ENCODE data around the gene ITGB5. TPM values are rescaled to one million over a fixed set of nuclear protein-coding genes. Genes with fewer than 3 reads are reported as not detected.

The ITGB5 gene
- total RNA-seq, 2 experiments from 2014 or later, result not detected

GRCh38 chr3:124882816-124883747 lies 4.1 kb downstream of the ITGB5 start:
- Histone ChIP-seq H3K9me2 (ENCODE audit: insufficient read depth, low read length) (no peaks in the 10 kb centered on the region), H3K4me1 (ENCODE audit: insufficient read depth, low read length, poor library complexity, severe bottlenecking) (no peaks in the 10 kb centered on the region), H3K4me3 (ENCODE audit: low read depth, low read length, poor library complexity, severe bottlenecking) (no peak overlapping the region), H3K79me2 (ENCODE audit: insufficient read depth, low read depth, low read length) (no peaks in the 10 kb centered on the region), H2AFZ (ENCODE audit: low read length) (no peak overlapping the region), H4K20me1 (ENCODE audit: insufficient read depth, low read length) (no peaks in the 10 kb centered on the region), H3K4me2 (ENCODE audit: low read length) (no peak overlapping the region), H3K36me3 (ENCODE audit: insufficient read depth, low read length) (no peaks in the 10 kb centered on the region), H3K27ac (ENCODE audit: low read depth, low read length, poor library complexity, severe bottlenecking) (no peak overlapping the region), H3K9me3 (ENCODE audit: low read length) (no peaks in the 10 kb centered on the region)
- intact Hi-C loops (cut with micrococcal nuclease; ENCODE audit: unreplicated experiment), result no loop called here
- BruUV-seq (replicated peaks), result no TSS peak
- POLR2A ChIA-PET, result no interaction called here
- TF ChIP-seq EZH2phosphoT487 (IDR thresholded peaks at IDR 0.05; ENCODE audit: borderline replicate concordance, low read depth, low read length), result no peak
- no peak for TF ChIP-seq CTCF (conservative IDR thresholded peaks at IDR 0.05; ENCODE audit: low read length)
- CTCF ChIA-PET (ENCODE audit: unreplicated experiment), result no interaction called here
- no peak for DNase-seq (ENCODE audit: low spot score)

- Histone ChIP-seq H2AFZ (ENCODE audit: low read length) (no peak overlapping the region), H3K4me1 (ENCODE audit: insufficient read depth, low read length, poor library complexity, severe bottlenecking) (no peaks in the 10 kb centered on the region), H3K4me2 (ENCODE audit: low read length) (no peak overlapping the region), H3K9me2 (ENCODE audit: insufficient read depth, low read length) (no peaks in the 10 kb centered on the region), H3K27ac (ENCODE audit: low read depth, low read length, poor library complexity, severe bottlenecking) (no peak overlapping the region), H3K79me2 (ENCODE audit: insufficient read depth, low read depth, low read length) (no peaks in the 10 kb centered on the region), H3K4me3 (ENCODE audit: low read depth, low read length, poor library complexity, severe bottlenecking) (no peak overlapping the region), H3K36me3 (ENCODE audit: insufficient read depth, low read length) (no peaks in the 10 kb centered on the region), H3K9me3 (ENCODE audit: low read length) (no peaks in the 10 kb centered on the region), H4K20me1 (ENCODE audit: insufficient read depth, low read length) (no peaks in the 10 kb centered on the region)
- ChIA-PET POLR2A (no interaction called here), CTCF (ENCODE audit: unreplicated experiment) (no interaction called here)
- intact Hi-C loops (cut with micrococcal nuclease; ENCODE audit: unreplicated experiment), result no loop called here
- DNase-seq (ENCODE audit: low spot score), result no peak
- no TSS peak for BruUV-seq (replicated peaks)
- TF ChIP-seq CTCF (conservative IDR thresholded peaks at IDR 0.05; ENCODE audit: low read length) (no peak), EZH2phosphoT487 (IDR thresholded peaks at IDR 0.05; ENCODE audit: borderline replicate concordance, low read depth, low read length) (no peak)
Measured at GRCh38 chr3:124881976-124882697, 5.0 kb downstream of the ITGB5 start.

GRCh38 chr3:124879337-124879680 lies 7.9 kb downstream of the ITGB5 start:
- Histone ChIP-seq H3K79me2 (ENCODE audit: insufficient read depth, low read depth, low read length) (no peaks in the 10 kb centered on the region), H3K4me1 (ENCODE audit: insufficient read depth, low read length, poor library complexity, severe bottlenecking) (no peaks in the 10 kb centered on the region), H3K9me3 (ENCODE audit: low read length) (no peaks in the 10 kb centered on the region), H4K20me1 (ENCODE audit: insufficient read depth, low read length) (no peaks in the 10 kb centered on the region), H3K9me2 (ENCODE audit: insufficient read depth, low read length) (no peaks in the 10 kb centered on the region), H3K4me3 (ENCODE audit: low read depth, low read length, poor library complexity, severe bottlenecking) (no peak overlapping the region), H3K4me2 (ENCODE audit: low read length) (no peak overlapping the region), H2AFZ (ENCODE audit: low read length) (no peak overlapping the region), H3K27ac (ENCODE audit: low read depth, low read length, poor library complexity, severe bottlenecking) (no peak overlapping the region), H3K36me3 (ENCODE audit: insufficient read depth, low read length) (no peaks in the 10 kb centered on the region)
- BruUV-seq (replicated peaks), result no TSS peak
- intact Hi-C loops (cut with micrococcal nuclease; ENCODE audit: unreplicated experiment), result no loop called here
- TF ChIP-seq CTCF (conservative IDR thresholded peaks at IDR 0.05; ENCODE audit: low read length), result no peak
- TF ChIP-seq EZH2phosphoT487 (IDR thresholded peaks at IDR 0.05; ENCODE audit: borderline replicate concordance, low read depth, low read length), result no peak
- DNase-seq (ENCODE audit: low spot score), result no peak
- ChIA-PET CTCF (ENCODE audit: unreplicated experiment) (no interaction called here), POLR2A (interaction anchor here (0.6 kb wide), 1 partner anchor 93 kb away, joined by 3 read pairs; no protein-coding TSS in a partner anchor)
